Testis (tissue), 2 donors: ENCODE measurements around the gene EVC.

Experiments
- POLR2A ChIP-seq: fragments of 450-650 bp; IDR thresholded peaks from one replicate; pipeline ENCODE4 v1.6.1; 2017; ENCODE audit warnings: antibody characterized with exemption, mild to moderate bottlenecking, moderate library complexity
- TF ChIP-seq, protein P1 (sequence below), 3 experiments: fragments of 450-650 bp in 2 of 3; fragments of 200-600 bp in 1 of 3; sonication (generic) in 1 of 3; IDR thresholded peaks; one replicate each; pipeline ENCODE4 v1.5.1; 2016 to 2019; ENCODE audit warnings: antibody characterized with exemption in 3 of 3, mild to moderate bottlenecking in 2 of 3, moderate library complexity in 1 of 3

DNA sequence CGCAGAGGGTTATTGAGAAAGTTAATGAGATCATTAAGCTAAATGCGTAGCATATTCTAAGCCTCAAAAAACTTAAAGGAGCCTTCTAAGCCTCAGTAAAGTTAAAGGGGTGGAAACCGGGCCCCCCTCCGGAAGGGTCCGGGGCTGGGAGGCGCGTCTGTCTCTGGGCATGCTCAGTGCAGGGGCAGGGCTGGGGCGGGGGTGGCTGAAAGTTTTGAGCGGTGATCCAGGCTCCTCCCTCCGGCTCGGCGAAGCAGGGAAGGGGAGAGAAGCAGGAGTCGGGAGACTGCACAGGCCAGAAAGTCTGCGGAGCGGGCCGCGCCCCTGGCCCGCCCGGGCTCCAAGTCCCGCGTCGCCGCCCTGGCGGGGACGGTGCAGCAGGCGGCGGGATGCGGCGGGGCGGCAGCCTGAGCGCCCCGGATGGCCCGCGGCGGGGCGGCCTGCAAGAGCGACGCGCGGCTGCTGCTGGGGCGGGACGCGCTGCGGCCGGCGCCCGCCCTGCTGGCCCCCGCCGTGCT is at the start of gene EVC:
- TF ChIP-seq, protein P1, sequence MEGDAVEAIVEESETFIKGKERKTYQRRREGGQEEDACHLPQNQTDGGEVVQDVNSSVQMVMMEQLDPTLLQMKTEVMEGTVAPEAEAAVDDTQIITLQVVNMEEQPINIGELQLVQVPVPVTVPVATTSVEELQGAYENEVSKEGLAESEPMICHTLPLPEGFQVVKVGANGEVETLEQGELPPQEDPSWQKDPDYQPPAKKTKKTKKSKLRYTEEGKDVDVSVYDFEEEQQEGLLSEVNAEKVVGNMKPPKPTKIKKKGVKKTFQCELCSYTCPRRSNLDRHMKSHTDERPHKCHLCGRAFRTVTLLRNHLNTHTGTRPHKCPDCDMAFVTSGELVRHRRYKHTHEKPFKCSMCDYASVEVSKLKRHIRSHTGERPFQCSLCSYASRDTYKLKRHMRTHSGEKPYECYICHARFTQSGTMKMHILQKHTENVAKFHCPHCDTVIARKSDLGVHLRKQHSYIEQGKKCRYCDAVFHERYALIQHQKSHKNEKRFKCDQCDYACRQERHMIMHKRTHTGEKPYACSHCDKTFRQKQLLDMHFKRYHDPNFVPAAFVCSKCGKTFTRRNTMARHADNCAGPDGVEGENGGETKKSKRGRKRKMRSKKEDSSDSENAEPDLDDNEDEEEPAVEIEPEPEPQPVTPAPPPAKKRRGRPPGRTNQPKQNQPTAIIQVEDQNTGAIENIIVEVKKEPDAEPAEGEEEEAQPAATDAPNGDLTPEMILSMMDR (IDR thresholded peaks at IDR 0.05) = no peak
- no peak for TF ChIP-seq POLR2A
